ENCODE data around the gene FBXW5.

The FBXW5 gene

GRCh38 chr9:136977223-136977622, 32.7 kb upstream of the FBXW5 start, which contains the start of gene PTGDS:
TSS of gene PTGDS (plus strand) at chr9:136977504. CDS start at chr9:136977579, 75 bp downstream.
- no peak for DNase-seq

- DNase-seq: peak; percentile 46
These were observed 31.1 kb upstream of the FBXW5 start for GRCh38 chr9:136975644-136976043.

- no peak for DNase-seq
These were observed 30.4 kb upstream of the FBXW5 start for GRCh38 chr9:136974817-136975535.

- no peak for DNase-seq
These were observed 29.4 kb upstream of the FBXW5 start for GRCh38 chr9:136973618-136974617.

- DNase-seq: no peak
These were observed 28.2 kb upstream of the FBXW5 start for GRCh38 chr9:136972743-136973142.

GRCh38 chr9:136972335-136972734, 27.8 kb upstream of the FBXW5 start:
- no peak for DNase-seq

- DNase-seq: no peak
These were observed 27.2 kb upstream of the FBXW5 start for GRCh38 chr9:136971746-136972145.

- no peak for DNase-seq
These were observed 25.8 kb upstream of the FBXW5 start for GRCh38 chr9:136970361-136970760.

GRCh38 chr9:136969774-136970173, 25.2 kb upstream of the FBXW5 start:
- no peak for DNase-seq

GRCh38 chr9:136969150-136969549, 24.6 kb upstream of the FBXW5 start:
- no peak for DNase-seq

- DNase-seq: no peak
These were observed 24.0 kb upstream of the FBXW5 start for GRCh38 chr9:136968333-136969127.

GRCh38 chr9:136965771-136966484, 21.4 kb upstream of the FBXW5 start:
- DNase-seq: peak; percentile 38

GRCh38 chr9:136964833-136965422, 20.4 kb upstream of the FBXW5 start:
- no peak for DNase-seq

GRCh38 chr9:136964171-136964689, 19.7 kb upstream of the FBXW5 start:
- DNase-seq: no peak

GRCh38 chr9:136963751-136964150, 19.2 kb upstream of the FBXW5 start:
- no peak for DNase-seq

GRCh38 chr9:136963341-136963740, 18.8 kb upstream of the FBXW5 start:
- DNase-seq: no peak

GRCh38 chr9:136962701-136963248, 18.2 kb upstream of the FBXW5 start:
- no peak for DNase-seq

- no peak for DNase-seq
These were observed 17.6 kb upstream of the FBXW5 start for GRCh38 chr9:136962163-136962562.

- DNase-seq: no peak
These were observed 16.9 kb upstream of the FBXW5 start for GRCh38 chr9:136961279-136962065.

GRCh38 chr9:136960938-136961275, 16.4 kb upstream of the FBXW5 start:
- no peak for DNase-seq

Measured in activated CD4-positive, alpha-beta T cell treated with anti-CD3 and anti-CD28 coated beads, Interleukin-10, Interleukin-2, amounts not matched to agents 100 ng/mL and 50 ng/mL, durations not matched to agents 16 hours and 8 hours (primary cell).